BJ (cell line): ENCODE measurements around the gene VEZF1. TPM values are rescaled to one million over a fixed set of nuclear protein-coding genes. Genes with fewer than 3 reads are reported as not detected.
A peak's percentile ranks its signal among the peaks of the same experiment; 100 is the strongest.

Source experiments
- CTCF ChIA-PET: fragments of 350-600 bp; formaldehyde crosslinking; extraction: SDS; loops from one replicate; lab custom pipeline; 2021; ENCODE audit warnings: antibody characterized with exemption, inconsistent platforms; lab: Yijun Ruan, JAX
- POLR2A ChIA-PET: fragments of 300-600 bp; sonication (Branson Sonifier 250); formaldehyde crosslinking; extraction: SDS; loops from one replicate; lab custom pipeline; 2021; ENCODE audit warnings: antibody characterized with exemption; lab: Charles Lee
- DNase-seq: peaks from one replicate; pipeline ENCODE4 v3.0.0-alpha.2; 2011; ENCODE audit warnings: low read depth
- H3K27me3 ChIP-seq: 2 replicates; pipeline ENCODE4 v1.6.0; 2011; ENCODE audit warnings: low read length; ENCODE audit not compliant: control insufficient read depth, insufficient read depth
- H3K36me3 ChIP-seq: 2 replicates; pipeline ENCODE4 v1.5.1; 2011; ENCODE audit warnings: low read length; ENCODE audit not compliant: control insufficient read depth, insufficient read depth
- H3K4me3 ChIP-seq: 2 replicates; pipeline ENCODE4 v1.5.1; 2011; ENCODE audit warnings: low read depth, mild to moderate bottlenecking, control low read depth, low read length
- CTCF ChIP-seq: IDR thresholded peaks from 2 replicates; pipeline ENCODE4 v1.5.1; 2011; ENCODE audit warnings: low read depth, mild to moderate bottlenecking, control low read depth, inconsistent platforms, low read length, moderate library complexity; ENCODE audit not compliant: insufficient read depth
- polyA plus RNA-seq: library from polyadenylated mRNA; depleted of rRNA; stranded (reverse); fragments of >200 nt; gene quantifications from 2 replicates; pipeline ENCODE4 v1.2.3, GENCODE V29; 2011

The VEZF1 gene
- polyA plus RNA-seq, 1 experiment: 27.3 TPM

GRCh38 chr17:57953705-57954396, 34.2 kb downstream of the VEZF1 start:
- Histone ChIP-seq H3K27me3 (no peaks in the 10 kb centered on the region), H3K4me3 (peak overlapping the region; percentile 69), H3K36me3 (no peaks in the 10 kb centered on the region)
- no peak for TF ChIP-seq CTCF
- no peak for DNase-seq
- ChIA-PET POLR2A (interaction anchor here (0.7 to 0.8 kb wide), 3 partner anchors 80 to 103 kb away, joined by 3 read pairs; no protein-coding TSS in a partner anchor), CTCF (interaction anchor here (0.7 to 6.2 kb wide), 16 partner anchors 10 to 96 kb away, joined by 3 to 39 read pairs (median 4); no protein-coding TSS in a partner anchor)

- ChIA-PET CTCF (interaction anchor here (1.1 to 6.2 kb wide), 10 partner anchors 16 to 86 kb away, joined by 3 to 39 read pairs (median 3); no protein-coding TSS in a partner anchor), POLR2A (interaction anchor here (0.7 to 1.2 kb wide), 2 partner anchors 74 to 84 kb away, joined by 3 read pairs; no protein-coding TSS in a partner anchor)
- no peaks in the 10 kb centered on the region for H3K36me3 ChIP-seq
- H3K27me3 ChIP-seq: no peaks in the 10 kb centered on the region
- no peak overlapping the region for H3K4me3 ChIP-seq
- no peak for TF ChIP-seq CTCF
- DNase-seq: no peak
Observed at GRCh38 chr17:57953219-57953618, 34.8 kb downstream of the VEZF1 start.

- no peak for DNase-seq
- no peaks in the 10 kb centered on the region for H3K27me3 ChIP-seq
- CTCF ChIA-PET: interaction anchor here (0.8 to 8.0 kb wide), 6 partner anchors 12 to 91 kb away, joined by 5 to 49 read pairs (median 15); no protein-coding TSS in a partner anchor
- POLR2A ChIA-PET: no interaction called here
- no peak overlapping the region for H3K4me3 ChIP-seq
- no peaks in the 10 kb centered on the region for H3K36me3 ChIP-seq
- no peak for TF ChIP-seq CTCF
Observed at GRCh38 chr17:57949649-57950048, 38.4 kb downstream of the VEZF1 start.

GRCh38 chr17:57948555-57949420, 39.3 kb downstream of the VEZF1 start:
- no peak overlapping the region for H3K4me3 ChIP-seq
- ChIA-PET POLR2A (interaction anchor here (1.0 to 1.9 kb wide), 2 partner anchors 45 to 56 kb away, joined by 4 read pairs; no protein-coding TSS in a partner anchor), CTCF (interaction anchor here (0.8 to 8.0 kb wide), 12 partner anchors 11 to 90 kb away, joined by 3 to 49 read pairs (median 6); no protein-coding TSS in a partner anchor)
- H3K36me3 ChIP-seq: no peaks in the 10 kb centered on the region
- no peaks in the 10 kb centered on the region for H3K27me3 ChIP-seq
- peak; percentile 19; the same call in 1 of the 2 replicates for TF ChIP-seq CTCF
- DNase-seq: peak; percentile 96
